Endometrium (tissue), 2 donors: ENCODE results near the gene C16orf46.

ENCODE experiments used
- FAIRE-seq: peaks from 2 replicates; lab custom pipeline; 2012; peaks lifted over from hg19 to GRCh38; lab: Jason Lieb, UNC
- donor health status: control.
- donor health status: control.

Gene C16orf46

GRCh38 chr16:81014672-81015071, 62.4 kb downstream of the C16orf46 start:
- no peak for FAIRE-seq

DNA sequence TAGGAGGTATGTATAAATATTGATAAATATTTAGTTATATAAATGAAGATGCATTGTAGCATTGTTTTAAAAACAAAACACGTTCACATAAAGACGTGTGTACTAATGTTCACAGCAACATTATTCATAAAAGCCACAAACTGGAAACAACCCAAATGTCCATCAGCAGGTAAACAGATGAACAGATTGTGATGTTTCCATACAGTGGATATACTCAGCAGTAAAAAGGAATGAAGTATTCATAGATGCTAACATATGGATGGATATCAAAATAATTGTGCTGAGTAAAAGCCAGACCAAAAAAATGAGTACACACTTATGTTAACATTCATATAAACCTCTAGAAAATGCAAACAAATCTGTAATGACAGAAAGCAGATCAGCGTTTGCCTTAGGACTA, 64.1 kb downstream of the C16orf46 start:
- no peak for FAIRE-seq
